MM.1S (cell line): ENCODE data around the gene NDRG4.

Experiments
- CTCF ChIP-seq: fragments of 300-600 bp; sonication (generic); IDR thresholded peaks from 2 replicates; pipeline ENCODE4 v1.5.1; 2016; ENCODE audit warnings: antibody characterized with exemption, low read length, mixed read lengths
- EZH2phosphoT487 ChIP-seq: fragments of 300-600 bp; sonication (generic); IDR thresholded peaks from 2 replicates; pipeline ENCODE4 v1.6.1; 2018; ENCODE audit warnings: antibody characterized with exemption, low read length

- no peak for TF ChIP-seq EZH2phosphoT487
- TF ChIP-seq CTCF = no peak
These were observed 44.2 kb upstream of the NDRG4 start for GRCh38 chr16:58455750-58456149.
